ENCODE data around the gene KCNN3.

KCNN3 gene

DNA sequence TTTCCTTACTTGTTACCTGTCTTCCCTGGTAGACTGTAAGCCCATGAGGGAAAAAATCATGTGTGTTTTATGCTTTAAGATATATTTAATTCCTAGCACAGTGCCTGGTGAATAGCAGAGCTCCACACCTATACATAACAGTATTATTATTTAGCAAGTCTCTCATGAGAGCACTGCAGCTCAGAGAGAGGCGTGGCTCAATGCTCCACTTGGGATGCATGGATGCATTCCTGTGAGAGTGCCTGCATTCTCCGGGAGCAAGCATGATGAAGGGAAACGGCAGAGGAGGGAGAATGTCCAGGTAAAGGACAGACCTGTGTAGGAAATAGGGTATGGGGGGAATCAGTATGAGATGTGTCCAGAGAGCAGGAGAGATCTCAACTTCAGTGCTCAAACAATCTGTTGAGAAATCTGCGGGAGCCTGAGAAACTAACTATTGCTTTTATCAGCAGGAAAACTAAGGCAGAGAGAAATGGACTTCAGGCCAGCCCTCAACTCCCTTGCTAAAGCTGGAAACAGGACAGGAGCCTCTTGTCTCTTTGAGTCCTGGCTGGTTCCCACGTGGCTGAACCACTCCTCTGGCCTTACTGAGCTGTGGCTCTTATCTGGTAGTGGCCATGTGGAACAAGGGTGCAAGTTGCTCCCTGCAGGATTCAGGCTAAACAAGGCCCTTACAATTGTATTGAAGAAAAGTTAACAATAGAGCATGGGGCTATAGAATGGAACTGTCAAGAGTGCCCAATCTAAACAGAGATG lies 113.1 kb downstream of the KCNN3 start:
- no peak overlapping the region for H2AFZ ChIP-seq (ENCODE audit: low read length)
- H3K9me3 ChIP-seq (replicated peaks; ENCODE audit: insufficient read depth, low read length) = no peaks in the 10 kb centered on the region
- H3K27me3 ChIP-seq (replicated peaks; ENCODE audit: insufficient read depth, low read length) = no peaks in the 10 kb centered on the region
- H3K27ac ChIP-seq (ENCODE audit: low read length) = no peak overlapping the region
- H3K36me3 ChIP-seq (replicated peaks; ENCODE audit: insufficient read depth, low read length) = no peaks in the 10 kb centered on the region
- H4K20me1 ChIP-seq (ENCODE audit: insufficient read depth, low read length) = no peaks in the 10 kb centered on the region
- H3K9ac ChIP-seq (ENCODE audit: low read length) = no peak overlapping the region
- no peak overlapping the region for H3K4me3 ChIP-seq (ENCODE audit: low read length)
- TF ChIP-seq, protein P1, sequence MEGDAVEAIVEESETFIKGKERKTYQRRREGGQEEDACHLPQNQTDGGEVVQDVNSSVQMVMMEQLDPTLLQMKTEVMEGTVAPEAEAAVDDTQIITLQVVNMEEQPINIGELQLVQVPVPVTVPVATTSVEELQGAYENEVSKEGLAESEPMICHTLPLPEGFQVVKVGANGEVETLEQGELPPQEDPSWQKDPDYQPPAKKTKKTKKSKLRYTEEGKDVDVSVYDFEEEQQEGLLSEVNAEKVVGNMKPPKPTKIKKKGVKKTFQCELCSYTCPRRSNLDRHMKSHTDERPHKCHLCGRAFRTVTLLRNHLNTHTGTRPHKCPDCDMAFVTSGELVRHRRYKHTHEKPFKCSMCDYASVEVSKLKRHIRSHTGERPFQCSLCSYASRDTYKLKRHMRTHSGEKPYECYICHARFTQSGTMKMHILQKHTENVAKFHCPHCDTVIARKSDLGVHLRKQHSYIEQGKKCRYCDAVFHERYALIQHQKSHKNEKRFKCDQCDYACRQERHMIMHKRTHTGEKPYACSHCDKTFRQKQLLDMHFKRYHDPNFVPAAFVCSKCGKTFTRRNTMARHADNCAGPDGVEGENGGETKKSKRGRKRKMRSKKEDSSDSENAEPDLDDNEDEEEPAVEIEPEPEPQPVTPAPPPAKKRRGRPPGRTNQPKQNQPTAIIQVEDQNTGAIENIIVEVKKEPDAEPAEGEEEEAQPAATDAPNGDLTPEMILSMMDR (IDR thresholded peaks at IDR 0.05; ENCODE audit: low read length) = no peak
- TF ChIP-seq EZH2phosphoT487 (IDR thresholded peaks at IDR 0.05; ENCODE audit: low read length) = no peak
- no peak for TF ChIP-seq EZH2 (optimal IDR thresholded peaks at IDR 0.05; ENCODE audit: low read depth, low read length)
- DNase-seq = no peak
- no peaks in the 10 kb centered on the region for H3K79me2 ChIP-seq (ENCODE audit: low read length)
- H3K9me2 ChIP-seq (replicated peaks; ENCODE audit: insufficient read depth, low read length) = no peaks in the 10 kb centered on the region
- H3K4me2 ChIP-seq (ENCODE audit: low read depth, low read length) = no peak overlapping the region
- no peaks in the 10 kb centered on the region for H3K4me1 ChIP-seq (ENCODE audit: low read length)
- no peaks in the 10 kb centered on the region for H3F3A ChIP-seq (ENCODE audit: insufficient read depth, low read length)

- Histone ChIP-seq H3K36me3 (replicated peaks; ENCODE audit: insufficient read depth, low read length) (no peaks in the 10 kb centered on the region), H3K9me2 (replicated peaks; ENCODE audit: insufficient read depth, low read length) (no peaks in the 10 kb centered on the region), H3K9ac (ENCODE audit: low read length) (no peak overlapping the region), H2AFZ (ENCODE audit: low read length) (no peak overlapping the region), H4K20me1 (ENCODE audit: insufficient read depth, low read length) (no peaks in the 10 kb centered on the region), H3F3A (ENCODE audit: insufficient read depth, low read length) (no peaks in the 10 kb centered on the region), H3K9me3 (replicated peaks; ENCODE audit: insufficient read depth, low read length) (no peaks in the 10 kb centered on the region), H3K4me1 (ENCODE audit: low read length) (0 out of 2 replicates have a peak, but pooled peaks cover 4% of the 10 kb centered on the region), H3K79me2 (ENCODE audit: low read length) (no peaks in the 10 kb centered on the region), H3K27me3 (replicated peaks; ENCODE audit: insufficient read depth, low read length) (no peaks in the 10 kb centered on the region), H3K4me3 (ENCODE audit: low read length) (no peak overlapping the region), H3K4me2 (ENCODE audit: low read depth, low read length) (no peak overlapping the region), H3K27ac (ENCODE audit: low read length) (no peak overlapping the region)
- DNase-seq = no peak
- TF ChIP-seq EZH2 (optimal IDR thresholded peaks at IDR 0.05; ENCODE audit: low read depth, low read length) (no peak), EZH2phosphoT487 (IDR thresholded peaks at IDR 0.05; ENCODE audit: low read length) (no peak)
- TF ChIP-seq, protein P1 (IDR thresholded peaks at IDR 0.05; ENCODE audit: low read length) = no peak
These were observed 114.0 kb downstream of the KCNN3 start for GRCh38 chr1:154755858-154756730.

- no peak overlapping the region for H3K4me2 ChIP-seq (ENCODE audit: low read depth, low read length)
- H3K79me2 ChIP-seq (ENCODE audit: low read length) = no peaks in the 10 kb centered on the region
- peaks cover 15% of the 10 kb centered on the region for H3K4me1 ChIP-seq (ENCODE audit: low read length)
- H3F3A ChIP-seq (ENCODE audit: insufficient read depth, low read length) = peaks cover 6% of the 10 kb centered on the region
- DNase-seq = no peak
- no peak overlapping the region for H3K9ac ChIP-seq (ENCODE audit: low read length)
- H3K36me3 ChIP-seq (replicated peaks; ENCODE audit: insufficient read depth, low read length) = no peaks in the 10 kb centered on the region
- no peaks in the 10 kb centered on the region for H3K27me3 ChIP-seq (replicated peaks; ENCODE audit: insufficient read depth, low read length)
- H3K27ac ChIP-seq (ENCODE audit: low read length) = no peak overlapping the region
- no peak overlapping the region for H3K4me3 ChIP-seq (ENCODE audit: low read length)
- no peak for TF ChIP-seq EZH2phosphoT487 (IDR thresholded peaks at IDR 0.05; ENCODE audit: low read length)
- TF ChIP-seq EZH2 (optimal IDR thresholded peaks at IDR 0.05; ENCODE audit: low read depth, low read length) = no peak
- TF ChIP-seq, protein P1 (IDR thresholded peaks at IDR 0.05; ENCODE audit: low read length) = no peak
- no peaks in the 10 kb centered on the region for H3K9me3 ChIP-seq (replicated peaks; ENCODE audit: insufficient read depth, low read length)
- no peak overlapping the region for H2AFZ ChIP-seq (ENCODE audit: low read length)
- H4K20me1 ChIP-seq (ENCODE audit: insufficient read depth, low read length) = no peaks in the 10 kb centered on the region
- no peaks in the 10 kb centered on the region for H3K9me2 ChIP-seq (replicated peaks; ENCODE audit: insufficient read depth, low read length)
These were observed 116.7 kb downstream of the KCNN3 start for GRCh38 chr1:154753426-154753825.
